Transverse colon (tissue), 4 donors: ENCODE data around the gene CCT2. TPM values are rescaled to one million over a fixed set of nuclear protein-coding genes. Genes with fewer than 3 reads are reported as not detected.

ENCODE experiments used
- DNase-seq: peaks from one replicate; pipeline ENCODE4 v3.0.0-alpha.2; 2019
- H3K27ac ChIP-seq, 4 donors: fragments of 200-600 bp; sonication (generic); 2 replicates each; pipeline ENCODE4 v1.5.1; 2016 to 2018; ENCODE audit warnings: inconsistent platforms in 4 of 4
- H3K27me3 ChIP-seq: fragments of 200-600 bp; sonication (generic); 2 replicates; pipeline ENCODE4 v1.5.1; 2017; ENCODE audit warnings: inconsistent platforms
- H3K36me3 ChIP-seq, 4 donors: fragments of 200-600 bp; sonication (generic); 2 replicates each; pipeline ENCODE4 v1.5.1; 2017 to 2019; ENCODE audit warnings: inconsistent platforms in 4 of 4
- H3K4me1 ChIP-seq, 4 donors: fragments of 200-600 bp; sonication (generic); 2 replicates each; pipeline ENCODE4 v1.5.1; 2017 to 2020; ENCODE audit warnings: inconsistent platforms in 4 of 4
- H3K4me3 ChIP-seq, 4 donors: fragments of 200-600 bp; sonication (generic); 1 replicate in 1 of 4; 2 replicates in 3 of 4; pipeline versions ENCODE4 v1.5.1 to v1.6.1; 2017 to 2019; ENCODE audit warnings: inconsistent platforms in 4 of 4
- H3K9me3 ChIP-seq, 2 donors: fragments of 200-600 bp; sonication (generic); 2 replicates each; pipeline ENCODE4 v1.5.1; 2017 to 2019; ENCODE audit warnings: inconsistent platforms in 2 of 2
- CTCF ChIP-seq, 5 experiments: fragments of 200-600 bp in 3 of 5; fragments of 450-650 bp in 2 of 5; sonication (generic) in 3 of 5; IDR thresholded peaks; 1 replicate in 2 of 5; 2 replicates in 3 of 5; pipeline ENCODE4 v1.5.1; 2016 to 2017; ENCODE audit warnings: antibody characterized with exemption in 5 of 5, inconsistent platforms in 3 of 5, mild to moderate bottlenecking in 2 of 5, moderate library complexity in 1 of 5
- EP300 ChIP-seq: sonication (generic); formaldehyde crosslinking; IDR thresholded peaks from one replicate; pipeline ENCODE4 v1.6.1; 2017; ENCODE audit warnings: antibody characterized with exemption, low read depth
- POLR2A ChIP-seq: fragments of 450-650 bp; IDR thresholded peaks from one replicate; pipeline ENCODE4 v1.6.1; 2016; ENCODE audit warnings: antibody characterized with exemption, mild to moderate bottlenecking, moderate library complexity
- POLR2AphosphoS5 ChIP-seq, 3 donors: sonication (generic); formaldehyde crosslinking; IDR thresholded peaks; one replicate each; pipeline ENCODE4 v1.6.1; 2016; ENCODE audit warnings: antibody characterized with exemption in 3 of 3
- WGBS, 2 donors: methylation state at CpG; one replicate each; pipeline ENCODE4 v1.1.5; 2018; ENCODE audit warnings: low coverage in 1 of 2; 5-methylcytosine and 5-hydroxymethylcytosine counted together
- in situ Hi-C, 4 donors: fragments of 200-750 bp; cut with MboI; loops; one replicate each; pipeline versions ENCODE4 v1.15.0 to v1.15.1; 2017; ENCODE audit warnings: low sequenced_read_pairs in 3 of 4, low pct_ligation_motif_present in 1 of 4, low pct_unique_long_range_greater_than_20kb in 1 of 4
- intact Hi-C: fragments of 100-400 bp; cut with DNase I; formaldehyde crosslinking; loops from one replicate; pipeline ENCODE4 v1.15.1; 2023; ENCODE audit warnings: low total_unique reads
- total RNA-seq, 4 donors: library from RNA; depleted of rRNA; stranded (reverse); fragments of >200 nt; gene quantifications; one replicate each; pipeline ENCODE4 v1.1.0, GENCODE V29; 2016

Gene CCT2
- total RNA-seq, 4 donors from 2014 or later: 25.4 to 92.7 (median 46.9) TPM

- in situ Hi-C loops (no loop called here), intact Hi-C loops (no loop called here)
- Histone ChIP-seq H3K27ac (no peak overlapping the region), H3K4me1 (no peaks in the 10 kb centered on the region), H3K27me3 (no peaks in the 10 kb centered on the region), H3K9me3 (no peaks in the 10 kb centered on the region), H3K4me3 (no peak overlapping the region), H3K36me3 (peaks cover 0 to 5% (median 0%) of the 10 kb centered on the region in 4 donors)
- TF ChIP-seq POLR2AphosphoS5 (IDR thresholded peaks at IDR 0.05) (no peak), CTCF (IDR thresholded peaks at IDR 0.05) (no peak), EP300 (no peak), POLR2A (no peak)
- no peak for DNase-seq
- WGBS, 2 donors: 69 to 92% methylated on average over 2 of the region's 2 CpGs
Observed at GRCh38 chr12:69608114-69608513, 22.9 kb downstream of the CCT2 start.

GRCh38 chr12:69610126-69610525 is 24.9 kb downstream of the CCT2 start:
- intact Hi-C loops: no loop called here
- 92 to 100% methylated on average over 1 to 15 of the region's 15 CpGs for WGBS, 2 donors

GRCh38 chr12:69610729-69611128 is 25.5 kb downstream of the CCT2 start, which contains the start of gene LRRC10:
TSS of gene LRRC10 (minus strand) at chr12:69610907. CDS start at chr12:69610838, 69 bp downstream.
- Histone ChIP-seq H3K9me3 (no peaks in the 10 kb centered on the region), H3K4me1 (no peaks in the 10 kb centered on the region), H3K27me3 (no peaks in the 10 kb centered on the region), H3K36me3 (no peaks in the 10 kb centered on the region), H3K4me3 (no peak within 1 kb of the TSS), H3K27ac (no peak within 1 kb of the TSS)
- intact Hi-C loops: no loop called here
- WGBS, 2 donors: 89 to 100% methylated on average over 4 to 11 of the region's 11 CpGs
- DNase-seq: no peak
- in situ Hi-C loops: no loop called here
- TF ChIP-seq CTCF (IDR thresholded peaks at IDR 0.05) (no peak), POLR2AphosphoS5 (IDR thresholded peaks at IDR 0.05) (no peak), EP300 (no peak), POLR2A (no peak)

More at GRCh38 chr12:69610126-69610525, 24.9 kb downstream of the CCT2 start:
- no peak for TF ChIP-seq POLR2AphosphoS5 (IDR thresholded peaks at IDR 0.05)
- no peak for TF ChIP-seq EP300
- TF ChIP-seq POLR2A: no peak
- TF ChIP-seq CTCF (IDR thresholded peaks at IDR 0.05): no peak
- H3K9me3 ChIP-seq: no peaks in the 10 kb centered on the region
- H3K27me3 ChIP-seq: no peaks in the 10 kb centered on the region
- H3K36me3 ChIP-seq: no peaks in the 10 kb centered on the region
- H3K4me1 ChIP-seq: no peaks in the 10 kb centered on the region
- no peak overlapping the region for H3K27ac ChIP-seq
- H3K4me3 ChIP-seq: no peak overlapping the region
- in situ Hi-C loops: no loop called here
- no peak for DNase-seq

GRCh38 chr12:69613351-69613750 is 28.1 kb downstream of the CCT2 start:
- in situ Hi-C loops (no loop called here), intact Hi-C loops (no loop called here)
- Histone ChIP-seq H3K4me3 (no peak overlapping the region), H3K27me3 (peaks cover 4% of the 10 kb centered on the region), H3K27ac (no peak overlapping the region), H3K4me1 (no peaks in the 10 kb centered on the region), H3K9me3 (no peaks in the 10 kb centered on the region), H3K36me3 (no peaks in the 10 kb centered on the region)
- DNase-seq: no peak
- TF ChIP-seq POLR2A: no peak
- TF ChIP-seq POLR2AphosphoS5 (IDR thresholded peaks at IDR 0.05): no peak
- TF ChIP-seq CTCF (IDR thresholded peaks at IDR 0.05): no peak
- no peak for TF ChIP-seq EP300
